ENCODE data around the gene FOXE3.

GRCh38 chr1:47406966-47407365 is 9.1 kb upstream of the FOXE3 start:
- TF ChIP-seq ZBTB7A (IDR thresholded peaks at IDR 0.05; ENCODE audit: borderline replicate concordance, control insufficient read depth, low read depth, low read length), result no peak
- TF ChIP-seq HDAC6 (IDR thresholded peaks at IDR 0.05; ENCODE audit: low read depth, low read length), result no peak
- no peak for TF ChIP-seq ZBTB12 (CRISPR knock-in tag; IDR thresholded peaks at IDR 0.05)

Measured in K562 (cell line).